Caco-2 (cell line): ENCODE results near the gene RANBP17. TPM values are rescaled to one million over a fixed set of nuclear protein-coding genes. Genes with fewer than 3 reads are reported as not detected.

Source experiments
- BruUV-seq: library from RNA; stranded (reverse); fragments of 400-500 nt; replicated peaks from 2 replicates; lab custom pipeline; 2021; lab: Mats Ljungman, UMichigan
- CTCF ChIA-PET: fragments of 300-600 bp; sonication (Branson Sonifier 250); formaldehyde crosslinking; loops from one replicate; lab custom pipeline; 2022; ENCODE audit warnings: antibody characterized with exemption; lab: Charles Lee
- POLR2A ChIA-PET: fragments of 300-600 bp; sonication (Branson Sonifier 250); formaldehyde crosslinking; loops from one replicate; lab custom pipeline; 2022; ENCODE audit warnings: antibody characterized with exemption; lab: Charles Lee
- DNase-seq, 2 experiments: peaks; one replicate each; pipeline versions ENCODE4 v3.0.0 to v3.0.0-alpha.2; 2020 to 2022
- H3K27me3 ChIP-seq: replicated peaks from 2 replicates; pipeline ENCODE4 v1.6.0; 2011; ENCODE audit warnings: low read length; ENCODE audit not compliant: control insufficient read depth, insufficient read depth
- H3K36me3 ChIP-seq: 2 replicates; pipeline ENCODE4 v1.5.1; 2011; ENCODE audit warnings: low read length; ENCODE audit not compliant: control insufficient read depth, insufficient read depth
- H3K4me1 ChIP-seq: fragments of 250-450 bp; sonication (Bioruptor Pico); 2 replicates; pipeline ENCODE4 v1.5.1; 2020; ENCODE audit warnings: mild to moderate bottlenecking
- H3K4me3 ChIP-seq: 2 replicates; pipeline ENCODE4 v1.5.1; 2011; ENCODE audit warnings: low read depth, mild to moderate bottlenecking, control low read depth, low read length
- H3K9me3 ChIP-seq: fragments of 250-450 bp; sonication (Bioruptor Pico); 2 replicates; pipeline ENCODE4 v1.5.1; 2020; ENCODE audit warnings: mild to moderate bottlenecking, moderate library complexity
- H3K27ac Mint-ChIP-seq: one replicate; pipeline ENCODE4 v1.8.0; 2022; ENCODE audit warnings: mixed read lengths; ENCODE audit not compliant: unreplicated experiment
- H3K27me3 Mint-ChIP-seq: one replicate; pipeline ENCODE4 v1.8.0; 2022; ENCODE audit warnings: mixed read lengths; ENCODE audit not compliant: insufficient read depth, unreplicated experiment
- H3K36me3 Mint-ChIP-seq: one replicate; pipeline ENCODE4 v1.8.0; 2022; ENCODE audit warnings: mild to moderate bottlenecking, mixed read lengths; ENCODE audit not compliant: insufficient read depth, unreplicated experiment
- H3K4me1 Mint-ChIP-seq: one replicate; pipeline ENCODE4 v1.8.0; 2022; ENCODE audit warnings: low read depth, mixed read lengths; ENCODE audit not compliant: unreplicated experiment
- H3K4me3 Mint-ChIP-seq: one replicate; pipeline ENCODE4 v1.8.0; 2022; ENCODE audit warnings: mild to moderate bottlenecking, moderate library complexity, mixed read lengths; ENCODE audit not compliant: unreplicated experiment
- H3K9me3 Mint-ChIP-seq: one replicate; pipeline ENCODE4 v1.8.0; 2022; ENCODE audit warnings: mixed read lengths; ENCODE audit not compliant: unreplicated experiment
- intact Hi-C: fragments of 100-400 bp; cut with micrococcal nuclease; formaldehyde crosslinking; loops from one replicate; pipeline ENCODE4 v1.10.0; 2022; ENCODE audit not compliant: unreplicated experiment
- total RNA-seq: library from RNA; stranded (reverse); gene quantifications from 2 replicates; pipeline ENCODE4 v1.2.3, GENCODE V29; 2022
- TF ChIP-seq, protein P1 (sequence below), 2 experiments: fragments of 200-600 bp in 1 of 2; IDR thresholded peaks; 1 replicate in 1 of 2; 2 replicates in 1 of 2; pipeline versions ENCODE4 v1.5.1 to v1.8.0; 2011 to 2022; ENCODE audit warnings: antibody characterized with exemption in 1 of 2, control low read depth in 1 of 2, inconsistent platforms in 1 of 2, low read depth in 1 of 2, low read length in 1 of 2, mild to moderate bottlenecking in 1 of 2, moderate library complexity in 1 of 2; ENCODE audit not compliant: insufficient read depth in 1 of 2, severe bottlenecking in 1 of 2, unreplicated experiment in 1 of 2

RANBP17 gene
- total RNA-seq, 1 experiment from 2014 or later: 28.2 TPM

DNA sequence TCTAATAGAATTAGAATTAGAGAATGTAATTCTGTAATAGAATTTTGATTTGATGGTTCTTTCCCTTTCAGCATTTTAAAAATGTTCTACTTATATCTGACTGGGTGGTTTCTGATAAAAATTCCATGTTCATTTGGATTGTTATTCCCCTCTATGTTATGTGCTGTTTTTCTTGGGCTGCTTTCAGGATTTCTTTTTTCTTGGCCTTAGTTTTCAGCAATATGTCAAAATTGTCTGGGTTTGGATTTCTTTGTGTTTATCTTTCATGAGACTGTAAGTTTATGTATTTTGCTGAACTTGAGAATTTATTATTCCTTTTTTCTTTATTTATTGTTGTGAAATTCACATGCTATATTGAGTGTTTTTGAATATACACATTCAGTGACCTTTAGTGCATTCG is 189.1 kb downstream of the RANBP17 start:
- Mint-ChIP-seq H3K9me3 (no peaks in the 10 kb centered on the region), H3K27ac (no peak overlapping the region), H3K4me3 (no peak overlapping the region), H3K27me3 (no peaks in the 10 kb centered on the region), H3K36me3 (no peaks in the 10 kb centered on the region), H3K4me1 (no peaks in the 10 kb centered on the region)
- H3K27me3 ChIP-seq: no peaks in the 10 kb centered on the region
- BruUV-seq: no TSS peak
- H3K4me1 ChIP-seq: no peaks in the 10 kb centered on the region
- POLR2A ChIA-PET: no interaction called here
- intact Hi-C loops: no loop called here
- H3K9me3 ChIP-seq: no peaks in the 10 kb centered on the region
- no peak for DNase-seq
- H3K4me3 ChIP-seq: no peak overlapping the region
- H3K36me3 ChIP-seq: no peaks in the 10 kb centered on the region
- TF ChIP-seq, protein P1, sequence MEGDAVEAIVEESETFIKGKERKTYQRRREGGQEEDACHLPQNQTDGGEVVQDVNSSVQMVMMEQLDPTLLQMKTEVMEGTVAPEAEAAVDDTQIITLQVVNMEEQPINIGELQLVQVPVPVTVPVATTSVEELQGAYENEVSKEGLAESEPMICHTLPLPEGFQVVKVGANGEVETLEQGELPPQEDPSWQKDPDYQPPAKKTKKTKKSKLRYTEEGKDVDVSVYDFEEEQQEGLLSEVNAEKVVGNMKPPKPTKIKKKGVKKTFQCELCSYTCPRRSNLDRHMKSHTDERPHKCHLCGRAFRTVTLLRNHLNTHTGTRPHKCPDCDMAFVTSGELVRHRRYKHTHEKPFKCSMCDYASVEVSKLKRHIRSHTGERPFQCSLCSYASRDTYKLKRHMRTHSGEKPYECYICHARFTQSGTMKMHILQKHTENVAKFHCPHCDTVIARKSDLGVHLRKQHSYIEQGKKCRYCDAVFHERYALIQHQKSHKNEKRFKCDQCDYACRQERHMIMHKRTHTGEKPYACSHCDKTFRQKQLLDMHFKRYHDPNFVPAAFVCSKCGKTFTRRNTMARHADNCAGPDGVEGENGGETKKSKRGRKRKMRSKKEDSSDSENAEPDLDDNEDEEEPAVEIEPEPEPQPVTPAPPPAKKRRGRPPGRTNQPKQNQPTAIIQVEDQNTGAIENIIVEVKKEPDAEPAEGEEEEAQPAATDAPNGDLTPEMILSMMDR (IDR thresholded peaks at IDR 0.05; ENCODE audit: insufficient read depth in 1 of 2, low read depth in 1 of 2, low read length in 1 of 2, severe bottlenecking in 1 of 2, unreplicated experiment in 1 of 2): no peak
- CTCF ChIA-PET: no interaction called here

DNA sequence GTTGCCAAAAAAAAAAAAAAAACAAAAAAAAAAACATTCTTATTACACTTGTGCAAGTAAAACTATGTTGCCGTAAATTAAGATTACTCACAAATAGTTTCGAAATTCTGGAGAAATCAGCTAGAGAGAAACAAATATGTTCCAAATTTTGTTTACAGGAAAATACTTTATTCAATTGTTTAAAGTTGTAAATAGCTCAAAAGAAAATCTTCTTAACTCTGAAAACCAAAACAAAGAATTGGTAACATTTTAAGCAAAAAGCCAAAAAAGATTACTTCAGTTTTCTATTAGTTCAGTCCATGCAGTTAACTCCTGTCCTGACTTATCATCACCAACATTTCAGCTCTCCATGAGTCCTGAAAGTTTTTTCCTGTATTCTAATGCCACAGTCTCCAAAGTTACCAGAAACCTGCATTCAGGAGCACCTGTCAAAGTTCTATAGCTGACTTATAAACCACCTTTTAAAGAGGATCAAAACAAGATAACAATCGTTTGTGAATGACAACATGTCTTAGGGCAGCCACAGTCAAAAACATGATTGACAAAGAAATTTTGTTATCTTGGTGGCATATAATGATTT is 194.1 kb downstream of the RANBP17 start:
- POLR2A ChIA-PET: no interaction called here
- intact Hi-C loops: no loop called here
- Histone ChIP-seq H3K9me3 (no peaks in the 10 kb centered on the region), H3K27me3 (no peaks in the 10 kb centered on the region), H3K4me3 (no peak overlapping the region), H3K4me1 (no peaks in the 10 kb centered on the region), H3K36me3 (no peaks in the 10 kb centered on the region)
- TF ChIP-seq, protein P1 (IDR thresholded peaks at IDR 0.05; ENCODE audit: insufficient read depth in 1 of 2, low read depth in 1 of 2, low read length in 1 of 2, severe bottlenecking in 1 of 2, unreplicated experiment in 1 of 2): no peak
- CTCF ChIA-PET: no interaction called here
- Mint-ChIP-seq H3K4me1 (no peaks in the 10 kb centered on the region), H3K9me3 (no peaks in the 10 kb centered on the region), H3K27me3 (no peaks in the 10 kb centered on the region), H3K36me3 (no peaks in the 10 kb centered on the region), H3K4me3 (no peak overlapping the region), H3K27ac (no peak overlapping the region)
- BruUV-seq: no TSS peak
- no peak for DNase-seq

DNA sequence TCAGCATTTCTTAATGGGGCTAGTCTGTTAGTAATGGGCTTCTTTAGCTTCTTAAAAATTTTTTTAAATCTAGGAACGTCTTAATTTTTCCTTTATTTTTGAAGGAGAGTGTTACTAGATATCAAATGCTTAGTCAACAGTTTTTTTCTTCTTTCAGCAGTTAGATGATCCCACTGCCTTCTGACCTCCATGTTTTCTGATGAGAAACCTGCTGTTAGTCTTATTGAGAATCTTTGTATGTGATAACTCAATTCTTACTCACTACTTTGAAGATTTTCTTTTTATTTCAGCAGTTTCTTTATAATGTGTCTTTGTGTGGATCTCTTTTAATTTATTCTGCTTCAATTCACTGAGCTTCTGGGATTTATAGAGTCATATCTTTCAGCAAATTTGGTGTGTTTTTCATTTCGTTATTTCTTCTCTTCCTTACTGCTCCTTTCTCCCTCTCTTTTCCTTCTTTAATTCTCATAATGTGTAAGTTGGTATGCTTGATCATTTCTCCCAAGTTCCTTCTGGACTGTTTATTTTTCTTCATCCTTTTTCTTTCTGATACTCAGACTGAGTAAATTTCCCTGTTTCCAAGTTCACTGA is 205.8 kb downstream of the RANBP17 start:
- no peak overlapping the region for H3K4me3 Mint-ChIP-seq
- TF ChIP-seq, protein P1 (IDR thresholded peaks at IDR 0.05; ENCODE audit: insufficient read depth in 1 of 2, low read depth in 1 of 2, low read length in 1 of 2, severe bottlenecking in 1 of 2, unreplicated experiment in 1 of 2): no peak
- peaks cover 37% of the 10 kb centered on the region for H3K9me3 Mint-ChIP-seq
- Histone ChIP-seq H3K4me1 (no peaks in the 10 kb centered on the region), H3K36me3 (no peaks in the 10 kb centered on the region), H3K4me3 (no peak overlapping the region), H3K9me3 (peaks cover 16% of the 10 kb centered on the region; the same call in 1 of the 2 replicates), H3K27me3 (no peaks in the 10 kb centered on the region)
- H3K4me1 Mint-ChIP-seq: no peaks in the 10 kb centered on the region
- peaks cover 5% of the 10 kb centered on the region for H3K36me3 Mint-ChIP-seq
- ChIA-PET CTCF (no interaction called here), POLR2A (no interaction called here)
- intact Hi-C loops: no loop called here
- BruUV-seq: no TSS peak
- no peak overlapping the region for H3K27ac Mint-ChIP-seq
- no peaks in the 10 kb centered on the region for H3K27me3 Mint-ChIP-seq
- DNase-seq: no peak
